Body of pancreas (tissue), 4 donors: ENCODE data around the gene HS1BP3. TPM values are rescaled to one million over a fixed set of nuclear protein-coding genes. Genes with fewer than 3 reads are reported as not detected.

Experiments
- ATAC-seq: fragments of 150-250 bp; one replicate; pipeline ENCODE4 v1.9.1; 2016
- DNase-seq, 4 donors: peaks; one replicate each; pipeline ENCODE4 v3.0.0-alpha.2; 2019
- H3K27ac ChIP-seq, 4 donors: fragments of 200-600 bp; sonication (generic); 1 replicate in 3 of 4; 2 replicates in 1 of 4; pipeline versions ENCODE4 v1.5.1 to v1.6.1; 2016 to 2019; ENCODE audit warnings: mild to moderate bottlenecking in 1 of 4, mixed read lengths in 1 of 4, moderate library complexity in 1 of 4
- H3K27me3 ChIP-seq, 2 donors: fragments of 200-600 bp; sonication (generic); one replicate each; pipeline ENCODE4 v1.6.0; 2016; ENCODE audit warnings: mild to moderate bottlenecking in 1 of 2
- H3K36me3 ChIP-seq, 2 donors: fragments of 200-600 bp; sonication (generic); replicated peaks in 1 of 2; 2 replicates each; pipeline ENCODE4 v1.5.1; 2016; ENCODE audit warnings: low read depth in 2 of 2; ENCODE audit not compliant: insufficient read depth in 1 of 2
- H3K4me1 ChIP-seq: fragments of 200-600 bp; sonication (generic); one replicate; pipeline ENCODE4 v1.6.0; 2016
- H3K4me3 ChIP-seq, 2 donors: fragments of 200-600 bp; sonication (generic); 1 replicate in 1 of 2; 2 replicates in 1 of 2; pipeline ENCODE4 v1.5.1; 2016 to 2019
- H3K9me3 ChIP-seq, 3 donors: fragments of 200-600 bp; sonication (generic); 1 replicate in 2 of 3; 2 replicates in 1 of 3; pipeline ENCODE4 v1.5.1; 2016
- POLR2A ChIP-seq, 3 donors: fragments of 450-650 bp; IDR thresholded peaks; one replicate each; pipeline ENCODE4 v1.6.1; 2016; ENCODE audit warnings: antibody characterized with exemption in 3 of 3, mild to moderate bottlenecking in 2 of 3
- WGBS, 2 donors: methylation state at CpG; one replicate each; pipeline ENCODE4 v1.1.5; 2017; 5-methylcytosine and 5-hydroxymethylcytosine counted together
- intact Hi-C: fragments of 100-400 bp; cut with DNase I; formaldehyde crosslinking; loops from one replicate; pipeline ENCODE4 v1.15.1; 2023
- total RNA-seq, 2 donors: library from RNA; depleted of rRNA; stranded (reverse); fragments of >200 nt; gene quantifications; one replicate each; pipeline ENCODE4 v1.1.0, GENCODE V29; 2016
- TF ChIP-seq, protein P1 (sequence below), 7 experiments: fragments of 450-650 bp in 4 of 7; fragments of 200-600 bp in 3 of 7; sonication (generic) in 3 of 7; IDR thresholded peaks; one replicate each; pipeline ENCODE4 v1.5.1; 2016 to 2019; ENCODE audit warnings: antibody characterized with exemption in 7 of 7

HS1BP3 gene
- total RNA-seq, 2 donors from 2014 or later: 21.1 to 23.1 TPM

- 86 to 87% methylated on average over 12 to 23 of the region's 23 CpGs for WGBS, 2 donors
- ATAC-seq (no peak), DNase-seq (no peak)
- Histone ChIP-seq H3K9me3 (no peaks in the 10 kb centered on the region), H3K4me1 (peaks cover 4% of the 10 kb centered on the region), H3K36me3 (peaks cover 0 to 1% of the 10 kb centered on the region in 2 donors), H3K4me3 (no peak overlapping the region), H3K27me3 (no peaks in the 10 kb centered on the region), H3K27ac (no peak overlapping the region)
- TF ChIP-seq, protein P1, sequence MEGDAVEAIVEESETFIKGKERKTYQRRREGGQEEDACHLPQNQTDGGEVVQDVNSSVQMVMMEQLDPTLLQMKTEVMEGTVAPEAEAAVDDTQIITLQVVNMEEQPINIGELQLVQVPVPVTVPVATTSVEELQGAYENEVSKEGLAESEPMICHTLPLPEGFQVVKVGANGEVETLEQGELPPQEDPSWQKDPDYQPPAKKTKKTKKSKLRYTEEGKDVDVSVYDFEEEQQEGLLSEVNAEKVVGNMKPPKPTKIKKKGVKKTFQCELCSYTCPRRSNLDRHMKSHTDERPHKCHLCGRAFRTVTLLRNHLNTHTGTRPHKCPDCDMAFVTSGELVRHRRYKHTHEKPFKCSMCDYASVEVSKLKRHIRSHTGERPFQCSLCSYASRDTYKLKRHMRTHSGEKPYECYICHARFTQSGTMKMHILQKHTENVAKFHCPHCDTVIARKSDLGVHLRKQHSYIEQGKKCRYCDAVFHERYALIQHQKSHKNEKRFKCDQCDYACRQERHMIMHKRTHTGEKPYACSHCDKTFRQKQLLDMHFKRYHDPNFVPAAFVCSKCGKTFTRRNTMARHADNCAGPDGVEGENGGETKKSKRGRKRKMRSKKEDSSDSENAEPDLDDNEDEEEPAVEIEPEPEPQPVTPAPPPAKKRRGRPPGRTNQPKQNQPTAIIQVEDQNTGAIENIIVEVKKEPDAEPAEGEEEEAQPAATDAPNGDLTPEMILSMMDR (IDR thresholded peaks at IDR 0.05): no peak
- no peak for TF ChIP-seq POLR2A (IDR thresholded peaks at IDR 0.05)
- intact Hi-C loops: loop anchor here (5.0 kb wide), 1 partner anchor 244 kb away; no protein-coding TSS in a partner anchor
Observed at GRCh38 chr2:20641123-20641985, 9.5 kb downstream of the HS1BP3 start.

- DNase-seq: peak in 1 of 4 donors; percentile 21
- Histone ChIP-seq H3K9me3 (no peaks in the 10 kb centered on the region), H3K4me1 (peaks cover 9% of the 10 kb centered on the region), H3K27ac (no peak overlapping the region), H3K27me3 (no peaks in the 10 kb centered on the region), H3K4me3 (no peak overlapping the region), H3K36me3 (peaks cover 0 to 1% of the 10 kb centered on the region in 2 donors)
- no peak for ATAC-seq
- WGBS, 2 donors: 76 to 83% methylated on average over 5 to 14 of the region's 14 CpGs
- TF ChIP-seq, protein P1 (IDR thresholded peaks at IDR 0.05): no peak
- TF ChIP-seq POLR2A (IDR thresholded peaks at IDR 0.05): no peak
- intact Hi-C loops: loop anchor here (5.0 kb wide), 1 partner anchor 243 kb away; no protein-coding TSS in a partner anchor
Observed at GRCh38 chr2:20640411-20641122, 10.3 kb downstream of the HS1BP3 start.

GRCh38 chr2:20638646-20639430 is 12.1 kb downstream of the HS1BP3 start:
- intact Hi-C loops: no loop called here
- ATAC-seq (no peak), DNase-seq (no peak)
- no peak for TF ChIP-seq POLR2A (IDR thresholded peaks at IDR 0.05)
- TF ChIP-seq, protein P1 (IDR thresholded peaks at IDR 0.05): no peak
- peaks cover 0 to 1% of the 10 kb centered on the region in 2 donors for H3K36me3 ChIP-seq
- H3K4me1 ChIP-seq: peaks cover 25% of the 10 kb centered on the region
- H3K9me3 ChIP-seq: no peaks in the 10 kb centered on the region
- 75 to 76% methylated on average over 6 to 11 of the region's 15 CpGs for WGBS, 2 donors
- no peak overlapping the region for H3K4me3 ChIP-seq
- H3K27ac ChIP-seq: no peak overlapping the region
- no peaks in the 10 kb centered on the region for H3K27me3 ChIP-seq

DNA sequence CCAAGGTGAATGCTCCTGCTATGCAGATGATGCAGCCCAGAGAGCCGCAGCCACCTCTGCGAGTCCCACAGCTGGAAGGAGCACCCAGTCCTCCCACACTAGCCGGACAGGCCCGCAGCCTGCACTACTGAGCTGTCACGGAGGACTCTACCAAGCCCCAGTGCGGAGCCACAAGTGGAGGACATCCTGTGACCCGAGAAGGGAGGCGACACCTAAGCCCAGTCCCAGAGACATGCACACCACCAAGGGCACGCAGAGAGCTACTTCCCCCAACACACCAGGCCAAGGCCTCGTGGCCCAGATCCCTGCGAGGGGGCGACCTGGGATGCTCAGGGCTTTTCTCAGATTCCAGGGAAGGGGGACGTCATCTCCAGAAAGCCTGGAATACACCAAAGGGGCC is 12.9 kb downstream of the HS1BP3 start:
- Histone ChIP-seq H3K27ac (no peak overlapping the region), H3K36me3 (peaks cover 0 to 1% of the 10 kb centered on the region in 2 donors), H3K4me3 (no peak overlapping the region), H3K4me1 (peaks cover 33% of the 10 kb centered on the region), H3K9me3 (no peaks in the 10 kb centered on the region), H3K27me3 (no peaks in the 10 kb centered on the region)
- ATAC-seq (no peak), DNase-seq (no peak)
- intact Hi-C loops: no loop called here
- no peak for TF ChIP-seq POLR2A (IDR thresholded peaks at IDR 0.05)
- TF ChIP-seq, protein P1 (IDR thresholded peaks at IDR 0.05): no peak
- WGBS, 2 donors: 87 to 89% methylated on average over 2 to 13 of the region's 13 CpGs
